ENCODE data around the gene FCSK. TPM values are rescaled to one million over a fixed set of nuclear protein-coding genes. Genes with fewer than 3 reads are reported as not detected.
"Not testable (repeated sequence)": the region's sequence is repeated elsewhere in the genome, so short reads cannot be mapped to it uniquely, and the experiment has no call there.

FCSK gene
- total RNA-seq, result 13.2 and 16.1 TPM in 2 replicates

GRCh38 chr16:70454222-70455034, at the start of gene FCSK:
FCSK (plus strand) TSS chr16:70454595; CDS start chr16:70463191, 8,596 bp downstream.
- Histone ChIP-seq H3K27me3 (ENCODE audit: control insufficient read depth, insufficient read depth, low read length) (no peaks in the 10 kb centered on the region), H3K36me3 (ENCODE audit: control insufficient read depth, insufficient read depth, low read length) (no peaks in the 10 kb centered on the region), H3K4me3 (ENCODE audit: low read depth, low read length) (peak within 1 kb of the TSS; percentile 89)
- DNase-seq (ENCODE audit: low read depth) (peak; percentile 49), FAIRE-seq (no peak)
- no peak for TF ChIP-seq CTCF (IDR thresholded peaks at IDR 0.05; ENCODE audit: insufficient read depth, low read length, severe bottlenecking)

- H3K36me3 ChIP-seq (ENCODE audit: control insufficient read depth, insufficient read depth, low read length); H3K4me3 ChIP-seq (ENCODE audit: low read depth, low read length); DNase-seq (ENCODE audit: low read depth); H3K27me3 ChIP-seq (ENCODE audit: control insufficient read depth, insufficient read depth, low read length); FAIRE-seq: not testable (repeated sequence)
These were observed 48.3 kb upstream of the FCSK start for GRCh38 chr16:70406104-70406503.

GRCh38 chr16:70407811-70408274, 46.6 kb upstream of the FCSK start:
- FAIRE-seq (no peak), DNase-seq (ENCODE audit: low read depth) (no peak)
- H3K27me3 ChIP-seq (ENCODE audit: control insufficient read depth, insufficient read depth, low read length), result no peaks in the 10 kb centered on the region
- no peaks in the 10 kb centered on the region for H3K36me3 ChIP-seq (ENCODE audit: control insufficient read depth, insufficient read depth, low read length)
- TF ChIP-seq CTCF (IDR thresholded peaks at IDR 0.05; ENCODE audit: insufficient read depth, low read length, severe bottlenecking), result no peak
- no peak overlapping the region for H3K4me3 ChIP-seq (ENCODE audit: low read depth, low read length)

GRCh38 chr16:70410734-70411133, 43.7 kb upstream of the FCSK start:
- Histone ChIP-seq H3K27me3 (ENCODE audit: control insufficient read depth, insufficient read depth, low read length) (no peaks in the 10 kb centered on the region), H3K36me3 (ENCODE audit: control insufficient read depth, insufficient read depth, low read length) (no peaks in the 10 kb centered on the region), H3K4me3 (ENCODE audit: low read depth, low read length) (no peak overlapping the region)
- DNase-seq (ENCODE audit: low read depth) (no peak), FAIRE-seq (no peak)
- no peak for TF ChIP-seq CTCF (IDR thresholded peaks at IDR 0.05; ENCODE audit: insufficient read depth, low read length, severe bottlenecking)

- H3K36me3 ChIP-seq (ENCODE audit: control insufficient read depth, insufficient read depth, low read length), result no peaks in the 10 kb centered on the region
- H3K4me3 ChIP-seq (ENCODE audit: low read depth, low read length), result no peak overlapping the region
- no peak for FAIRE-seq
- DNase-seq (ENCODE audit: low read depth), result no peak
- H3K27me3 ChIP-seq (ENCODE audit: control insufficient read depth, insufficient read depth, low read length), result no peaks in the 10 kb centered on the region
- TF ChIP-seq CTCF (IDR thresholded peaks at IDR 0.05; ENCODE audit: insufficient read depth, low read length, severe bottlenecking), result no peak
These were observed 42.0 kb upstream of the FCSK start for GRCh38 chr16:70412385-70412784.

GRCh38 chr16:70413572-70413971, 40.8 kb upstream of the FCSK start:
- not testable (repeated sequence) for FAIRE-seq; H3K4me3 ChIP-seq (ENCODE audit: low read depth, low read length); DNase-seq (ENCODE audit: low read depth); H3K27me3 ChIP-seq (ENCODE audit: control insufficient read depth, insufficient read depth, low read length); H3K36me3 ChIP-seq (ENCODE audit: control insufficient read depth, insufficient read depth, low read length)

Data from bronchial epithelial cell (primary cell).